SU-DHL-6 (cell line): ENCODE measurements around the gene PLB1.

Source experiments
- CTCF ChIP-seq: fragments of 200-600 bp; sonication (generic); IDR thresholded peaks from one replicate; pipeline ENCODE4 v1.5.1; 2017; ENCODE audit warnings: antibody characterized with exemption, mild to moderate bottlenecking, low read length, moderate library complexity; ENCODE audit not compliant: insufficient read depth, poor library complexity, severe bottlenecking
- EZH2phosphoT487 ChIP-seq: fragments of 200-600 bp; sonication (generic), shearing (Covaris generic); conservative IDR thresholded peaks from 2 replicates; pipeline ENCODE4 v1.6.1; 2018; ENCODE audit warnings: mild to moderate bottlenecking, antibody characterized with exemption, low read length, moderate library complexity, mixed read lengths

GRCh38 chr2:28516430-28516829 lies 20.6 kb downstream of the PLB1 start:
- no peak for TF ChIP-seq CTCF
- TF ChIP-seq EZH2phosphoT487: no peak
